SK-N-SH treated with all-trans-retinoic acid at 6 μM for 48 hours (cell line): ENCODE data around the gene GRHL3.

Experiments used
- ATAC-seq: fragments of 200-7000 bp; cut with Tn5 transposase; 3 replicates; pipeline ENCODE4 v1.9.1; 2020; ENCODE audit warnings: mild to moderate bottlenecking, moderate library complexity
- ARNTL ChIP-seq: fragments of 450-650 bp; formaldehyde crosslinking; IDR thresholded peaks from 2 replicates; pipeline ENCODE4 v1.5.0; 2020; ENCODE audit warnings: low read depth, mild to moderate bottlenecking, moderate library complexity, borderline replicate concordance
- BACH2 ChIP-seq: fragments of 250-450 bp; sonication (Bioruptor Pico); IDR thresholded peaks from 2 replicates; pipeline ENCODE4 v1.9.0; 2021; ENCODE audit warnings: mild to moderate bottlenecking, borderline replicate concordance
- CSDC2 ChIP-seq: fragments of 250-450 bp; sonication (Bioruptor Pico); IDR thresholded peaks from 2 replicates; pipeline ENCODE4 v1.5.0; 2020; ENCODE audit warnings: mild to moderate bottlenecking, moderate library complexity
- ESRRG ChIP-seq: fragments of 250-450 bp; sonication (Bioruptor Pico); IDR thresholded peaks from 2 replicates; pipeline ENCODE4 v1.6.1; 2021; ENCODE audit warnings: mild to moderate bottlenecking
- GLIS3 ChIP-seq: fragments of 250-450 bp; sonication (Bioruptor Pico); IDR thresholded peaks from 2 replicates; pipeline ENCODE4 v1.5.0; 2020; ENCODE audit warnings: mild to moderate bottlenecking, moderate library complexity
- ISL1 ChIP-seq: fragments of 250-450 bp; sonication (Bioruptor Pico); IDR thresholded peaks from 2 replicates; pipeline ENCODE4 v2.1.2; 2022; ENCODE audit warnings: mild to moderate bottlenecking, moderate library complexity
- OSR1 ChIP-seq: fragments of 250-450 bp; sonication (Bioruptor Pico); IDR thresholded peaks from 2 replicates; pipeline ENCODE4 v1.8.0; 2022; ENCODE audit warnings: moderate library complexity, mild to moderate bottlenecking, inconsistent platforms
- PPARA ChIP-seq: fragments of 250-450 bp; sonication (Bioruptor Pico); IDR thresholded peaks from 2 replicates; pipeline ENCODE4 v1.5.0; 2020; ENCODE audit warnings: mild to moderate bottlenecking, borderline replicate concordance
- RARB ChIP-seq: fragments of 250-450 bp; sonication (Bioruptor Pico); IDR thresholded peaks from 2 replicates; pipeline ENCODE4 v1.8.0; 2021; ENCODE audit warnings: mild to moderate bottlenecking, moderate library complexity
- SNAI2 ChIP-seq: fragments of 250-450 bp; sonication (Bioruptor Pico); IDR thresholded peaks from 2 replicates; pipeline ENCODE4 v1.5.0; 2020; ENCODE audit warnings: mild to moderate bottlenecking, moderate library complexity
- TCF4 ChIP-seq: fragments of 250-450 bp; sonication (Bioruptor Pico); IDR thresholded peaks from 2 replicates; pipeline ENCODE4 v1.8.0; 2021; ENCODE audit warnings: mild to moderate bottlenecking, moderate library complexity, borderline replicate concordance
- TOX ChIP-seq: fragments of 250-450 bp; sonication (Bioruptor Pico); IDR thresholded peaks from 2 replicates; pipeline ENCODE4 v1.8.0; 2021; ENCODE audit warnings: mild to moderate bottlenecking, moderate library complexity, borderline replicate concordance
- ZC3H10 ChIP-seq: fragments of 250-450 bp; sonication (Bioruptor Pico); IDR thresholded peaks from 2 replicates; pipeline ENCODE4 v1.5.1; 2021; ENCODE audit warnings: mild to moderate bottlenecking, moderate library complexity
- ZFP3 ChIP-seq: fragments of 250-450 bp; sonication (Bioruptor Pico); IDR thresholded peaks from 2 replicates; pipeline ENCODE4 v1.5.0; 2020; ENCODE audit warnings: mild to moderate bottlenecking, moderate library complexity
- ZFP30 ChIP-seq: fragments of 450-650 bp; formaldehyde crosslinking; IDR thresholded peaks from 2 replicates; pipeline ENCODE4 v1.5.0; 2022; ENCODE audit warnings: mild to moderate bottlenecking, moderate library complexity
- ZNF565 ChIP-seq: fragments of 450-650 bp; formaldehyde crosslinking; conservative IDR thresholded peaks from 2 replicates; pipeline ENCODE4 v1.5.0; 2020; ENCODE audit warnings: low read depth, mild to moderate bottlenecking, moderate library complexity
- ZNF8 ChIP-seq: fragments of 450-650 bp; formaldehyde crosslinking; IDR thresholded peaks from 2 replicates; pipeline ENCODE4 v1.5.0; 2020; ENCODE audit warnings: mild to moderate bottlenecking, moderate library complexity
- TF ChIP-seq, protein P1 (sequence below): fragments of 250-450 bp; sonication (Bioruptor Pico); IDR thresholded peaks from 2 replicates; pipeline ENCODE4 v1.5.1; 2020; ENCODE audit warnings: low read depth, mild to moderate bottlenecking, moderate library complexity
- TF ChIP-seq, protein P2 (sequence below): fragments of 250-450 bp; sonication (Bioruptor Pico); IDR thresholded peaks from 2 replicates; pipeline ENCODE4 v1.5.1; 2021; ENCODE audit warnings: mild to moderate bottlenecking, moderate library complexity
- TF ChIP-seq, protein P3 (sequence below): fragments of 250-450 bp; sonication (Bioruptor Pico); IDR thresholded peaks from 2 replicates; pipeline ENCODE4 v1.8.0; 2021; ENCODE audit warnings: low read depth, mild to moderate bottlenecking, moderate library complexity, borderline replicate concordance
- TF ChIP-seq, protein P4 (sequence below): fragments of 250-450 bp; sonication (Bioruptor Pico); IDR thresholded peaks from 2 replicates; pipeline ENCODE4 v1.8.0; 2020; ENCODE audit warnings: mild to moderate bottlenecking, moderate library complexity, borderline replicate concordance

Gene GRHL3

DNA sequence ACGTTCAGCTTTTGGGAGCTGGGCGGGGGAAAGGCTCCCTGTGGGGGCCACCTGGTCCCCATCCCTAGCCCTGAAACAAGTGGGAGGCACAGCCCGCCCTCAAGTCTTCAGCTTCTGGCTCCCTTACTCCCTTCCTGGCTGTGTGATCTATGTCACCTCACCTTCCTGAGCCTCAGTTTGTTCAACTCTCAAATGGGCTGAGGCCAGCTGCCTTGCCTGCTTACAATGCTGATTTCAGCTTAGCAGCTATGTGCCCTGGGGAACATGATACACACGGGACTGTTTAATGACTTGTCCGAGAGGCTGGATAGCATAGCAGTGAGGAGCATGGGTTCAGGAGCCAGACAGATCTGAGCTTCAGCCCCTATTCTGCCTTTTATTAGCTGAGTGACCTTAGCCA, 19.3 kb downstream of the GRHL3 start:
- no peak for ATAC-seq
- TF ChIP-seq CSDC2 (CRISPR knock-in tag), result no peak
- no peak for TF ChIP-seq ZNF8
- TF ChIP-seq, protein P1, sequence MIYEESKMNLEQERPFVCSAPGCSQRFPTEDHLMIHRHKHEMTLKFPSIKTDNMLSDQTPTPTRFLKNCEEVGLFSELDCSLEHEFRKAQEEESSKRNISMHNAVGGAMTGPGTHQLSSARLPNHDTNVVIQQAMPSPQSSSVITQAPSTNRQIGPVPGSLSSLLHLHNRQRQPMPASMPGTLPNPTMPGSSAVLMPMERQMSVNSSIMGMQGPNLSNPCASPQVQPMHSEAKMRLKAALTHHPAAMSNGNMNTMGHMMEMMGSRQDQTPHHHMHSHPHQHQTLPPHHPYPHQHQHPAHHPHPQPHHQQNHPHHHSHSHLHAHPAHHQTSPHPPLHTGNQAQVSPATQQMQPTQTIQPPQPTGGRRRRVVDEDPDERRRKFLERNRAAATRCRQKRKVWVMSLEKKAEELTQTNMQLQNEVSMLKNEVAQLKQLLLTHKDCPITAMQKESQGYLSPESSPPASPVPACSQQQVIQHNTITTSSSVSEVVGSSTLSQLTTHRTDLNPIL (CRISPR knock-in tag), result no peak
- TF ChIP-seq ESRRG (CRISPR knock-in tag), result no peak
- no peak for TF ChIP-seq BACH2 (CRISPR knock-in tag)
- TF ChIP-seq PPARA (CRISPR knock-in tag), result no peak
- no peak for TF ChIP-seq ZFP3 (CRISPR knock-in tag)
- no peak for TF ChIP-seq TCF4
- no peak for TF ChIP-seq ZFP30
- TF ChIP-seq, protein P2, sequence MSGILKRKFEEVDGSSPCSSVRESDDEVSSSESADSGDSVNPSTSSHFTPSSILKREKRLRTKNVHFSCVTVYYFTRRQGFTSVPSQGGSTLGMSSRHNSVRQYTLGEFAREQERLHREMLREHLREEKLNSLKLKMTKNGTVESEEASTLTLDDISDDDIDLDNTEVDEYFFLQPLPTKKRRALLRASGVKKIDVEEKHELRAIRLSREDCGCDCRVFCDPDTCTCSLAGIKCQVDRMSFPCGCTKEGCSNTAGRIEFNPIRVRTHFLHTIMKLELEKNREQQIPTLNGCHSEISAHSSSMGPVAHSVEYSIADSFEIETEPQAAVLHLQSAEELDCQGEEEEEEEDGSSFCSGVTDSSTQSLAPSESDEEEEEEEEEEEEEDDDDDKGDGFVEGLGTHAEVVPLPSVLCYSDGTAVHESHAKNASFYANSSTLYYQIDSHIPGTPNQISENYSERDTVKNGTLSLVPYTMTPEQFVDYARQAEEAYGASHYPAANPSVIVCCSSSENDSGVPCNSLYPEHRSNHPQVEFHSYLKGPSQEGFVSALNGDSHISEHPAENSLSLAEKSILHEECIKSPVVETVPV (CRISPR knock-in tag), result no peak
- no peak for TF ChIP-seq ZC3H10
- TF ChIP-seq ARNTL, result no peak
- no peak for TF ChIP-seq OSR1

DNA sequence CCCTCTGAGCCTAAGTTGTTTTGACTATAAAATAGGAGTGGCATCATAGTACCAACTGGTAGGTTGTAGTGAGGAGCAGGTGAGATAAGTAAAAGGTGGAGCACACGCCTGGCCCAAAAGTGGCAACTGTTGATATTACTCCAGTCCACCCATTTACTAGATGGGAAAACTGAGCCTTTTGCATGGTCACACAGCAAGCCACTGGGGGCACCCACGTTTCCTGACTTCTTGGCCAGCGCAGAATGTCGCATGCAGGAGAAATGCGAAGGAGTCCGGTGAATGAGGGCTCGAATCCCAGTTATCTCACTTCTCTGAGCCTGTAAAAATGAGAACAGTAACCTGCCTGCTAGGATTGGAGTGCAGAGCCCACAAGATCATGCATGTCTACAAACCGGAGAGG, 20.8 kb downstream of the GRHL3 start:
- no peak for ATAC-seq
- TF ChIP-seq, protein P1 (CRISPR knock-in tag), result no peak
- no peak for TF ChIP-seq BACH2 (CRISPR knock-in tag)
- TF ChIP-seq, protein P3, sequence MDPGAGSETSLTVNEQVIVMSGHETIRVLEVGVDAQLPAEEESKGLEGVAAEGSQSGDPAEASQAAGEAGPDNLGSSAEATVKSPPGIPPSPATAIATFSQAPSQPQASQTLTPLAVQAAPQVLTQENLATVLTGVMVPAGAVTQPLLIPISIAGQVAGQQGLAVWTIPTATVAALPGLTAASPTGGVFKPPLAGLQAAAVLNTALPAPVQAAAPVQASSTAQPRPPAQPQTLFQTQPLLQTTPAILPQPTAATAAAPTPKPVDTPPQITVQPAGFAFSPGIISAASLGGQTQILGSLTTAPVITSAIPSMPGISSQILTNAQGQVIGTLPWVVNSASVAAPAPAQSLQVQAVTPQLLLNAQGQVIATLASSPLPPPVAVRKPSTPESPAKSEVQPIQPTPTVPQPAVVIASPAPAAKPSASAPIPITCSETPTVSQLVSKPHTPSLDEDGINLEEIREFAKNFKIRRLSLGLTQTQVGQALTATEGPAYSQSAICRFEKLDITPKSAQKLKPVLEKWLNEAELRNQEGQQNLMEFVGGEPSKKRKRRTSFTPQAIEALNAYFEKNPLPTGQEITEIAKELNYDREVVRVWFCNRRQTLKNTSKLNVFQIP (CRISPR knock-in tag), result no peak
- no peak for TF ChIP-seq ISL1 (CRISPR knock-in tag)
- TF ChIP-seq SNAI2 (CRISPR knock-in tag), result no peak
- TF ChIP-seq, protein P2 (CRISPR knock-in tag), result no peak
- TF ChIP-seq OSR1, result no peak
- TF ChIP-seq, protein P4, sequence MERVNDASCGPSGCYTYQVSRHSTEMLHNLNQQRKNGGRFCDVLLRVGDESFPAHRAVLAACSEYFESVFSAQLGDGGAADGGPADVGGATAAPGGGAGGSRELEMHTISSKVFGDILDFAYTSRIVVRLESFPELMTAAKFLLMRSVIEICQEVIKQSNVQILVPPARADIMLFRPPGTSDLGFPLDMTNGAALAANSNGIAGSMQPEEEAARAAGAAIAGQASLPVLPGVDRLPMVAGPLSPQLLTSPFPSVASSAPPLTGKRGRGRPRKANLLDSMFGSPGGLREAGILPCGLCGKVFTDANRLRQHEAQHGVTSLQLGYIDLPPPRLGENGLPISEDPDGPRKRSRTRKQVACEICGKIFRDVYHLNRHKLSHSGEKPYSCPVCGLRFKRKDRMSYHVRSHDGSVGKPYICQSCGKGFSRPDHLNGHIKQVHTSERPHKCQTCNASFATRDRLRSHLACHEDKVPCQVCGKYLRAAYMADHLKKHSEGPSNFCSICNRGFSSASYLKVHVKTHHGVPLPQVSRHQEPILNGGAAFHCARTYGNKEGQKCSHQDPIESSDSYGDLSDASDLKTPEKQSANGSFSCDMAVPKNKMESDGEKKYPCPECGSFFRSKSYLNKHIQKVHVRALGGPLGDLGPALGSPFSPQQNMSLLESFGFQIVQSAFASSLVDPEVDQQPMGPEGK, result no peak
- TF ChIP-seq ZNF565, result no peak
- no peak for TF ChIP-seq TCF4
- TF ChIP-seq CSDC2 (CRISPR knock-in tag), result no peak
- TF ChIP-seq RARB (CRISPR knock-in tag), result no peak
- TF ChIP-seq ESRRG (CRISPR knock-in tag), result no peak
- no peak for TF ChIP-seq ZC3H10
- no peak for TF ChIP-seq ZFP30
- TF ChIP-seq ZNF8, result no peak
- TF ChIP-seq ARNTL, result no peak
- TF ChIP-seq GLIS3 (CRISPR knock-in tag), result no peak
- no peak for TF ChIP-seq TOX (CRISPR knock-in tag)

DNA sequence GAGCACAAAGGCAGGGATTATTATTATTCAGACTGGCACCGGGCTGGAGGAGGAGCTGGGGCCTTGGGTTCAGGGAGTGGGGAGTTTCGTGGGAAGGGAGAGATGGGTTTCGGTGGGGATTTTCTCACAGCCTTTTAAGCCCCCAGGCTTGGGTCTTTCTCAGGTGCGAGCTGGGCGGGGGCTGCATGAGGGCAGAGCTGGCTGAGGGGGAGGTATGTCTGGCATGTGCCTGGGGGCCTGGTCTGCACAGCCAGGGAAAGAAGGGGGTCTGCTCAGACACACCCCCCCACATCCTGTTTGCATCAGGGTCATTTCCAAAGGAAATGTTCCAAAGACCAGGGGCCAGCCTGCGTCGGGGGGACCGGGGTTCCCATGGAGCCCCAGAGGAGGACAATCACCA, 21.6 kb downstream of the GRHL3 start:
- no peak for TF ChIP-seq SNAI2 (CRISPR knock-in tag)
- TF ChIP-seq, protein P4, result no peak
- no peak for TF ChIP-seq ZNF565
- TF ChIP-seq TCF4, result no peak
- TF ChIP-seq ZC3H10, result no peak
- no peak for TF ChIP-seq ZFP30
- TF ChIP-seq CSDC2 (CRISPR knock-in tag), result no peak
- TF ChIP-seq PPARA (CRISPR knock-in tag), result no peak
- no peak for TF ChIP-seq BACH2 (CRISPR knock-in tag)
- TF ChIP-seq, protein P3 (CRISPR knock-in tag), result no peak
- no peak for TF ChIP-seq OSR1
- ATAC-seq, result no peak
